ENCODE results near the gene TMEM117.

TMEM117 gene

GRCh38 chr12:44078273-44078672 is 242.4 kb downstream of the TMEM117 start:
- DNase-seq (ENCODE audit: extremely low read depth in 1 of 2, low read depth in 1 of 2) = no peak

DNA sequence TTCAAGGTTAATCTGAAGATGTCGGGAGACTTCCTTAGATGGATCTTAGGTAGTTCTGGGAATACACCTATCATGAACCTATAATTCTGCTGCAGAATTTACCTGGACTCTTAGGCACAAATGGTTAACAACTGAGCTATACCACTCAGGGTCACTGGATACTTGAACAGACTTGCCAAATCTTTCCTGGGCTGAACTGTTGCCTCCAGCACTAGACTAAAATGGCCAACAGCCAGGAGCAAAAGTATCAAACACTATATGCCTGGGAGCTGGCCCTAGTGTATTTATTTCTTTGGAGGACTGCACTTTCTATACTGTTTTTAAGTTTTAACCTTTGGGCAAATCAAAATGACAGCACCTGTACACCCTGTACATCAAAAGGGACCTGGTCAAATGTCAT is 252.8 kb downstream of the TMEM117 start:
- no peak for DNase-seq (ENCODE audit: extremely low read depth in 1 of 2, low read depth in 1 of 2)

GRCh38 chr12:44091948-44092606 is 256.2 kb downstream of the TMEM117 start:
- DNase-seq (ENCODE audit: extremely low read depth in 1 of 2, low read depth in 1 of 2) = no peak

GRCh38 chr12:44098786-44099185 is 262.9 kb downstream of the TMEM117 start:
- no peak for DNase-seq (ENCODE audit: extremely low read depth in 1 of 2, low read depth in 1 of 2)

DNA sequence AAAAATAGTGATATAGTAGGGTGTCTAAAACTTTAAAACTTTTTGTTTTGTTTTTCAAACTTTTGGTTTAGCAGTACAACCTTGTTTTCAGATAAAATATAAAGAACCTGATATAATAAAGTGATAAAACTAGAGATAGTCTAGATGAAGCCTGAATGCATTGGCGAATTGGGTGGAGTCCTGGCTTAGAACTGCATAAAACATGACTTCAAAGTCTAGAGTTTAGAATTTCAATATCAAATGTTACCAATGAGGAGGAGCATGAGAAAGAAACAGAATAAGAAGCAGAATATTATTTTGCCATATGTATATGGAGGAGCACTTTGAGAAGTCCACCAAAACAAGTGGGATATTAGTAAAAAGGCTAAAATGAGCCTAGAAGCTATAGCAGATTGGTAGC is 263.6 kb downstream of the TMEM117 start:
- DNase-seq (ENCODE audit: extremely low read depth in 1 of 2, low read depth in 1 of 2) = no peak

GRCh38 chr12:44100264-44100663 is 264.4 kb downstream of the TMEM117 start:
- DNase-seq (ENCODE audit: extremely low read depth in 1 of 2, low read depth in 1 of 2) = no peak

DNA sequence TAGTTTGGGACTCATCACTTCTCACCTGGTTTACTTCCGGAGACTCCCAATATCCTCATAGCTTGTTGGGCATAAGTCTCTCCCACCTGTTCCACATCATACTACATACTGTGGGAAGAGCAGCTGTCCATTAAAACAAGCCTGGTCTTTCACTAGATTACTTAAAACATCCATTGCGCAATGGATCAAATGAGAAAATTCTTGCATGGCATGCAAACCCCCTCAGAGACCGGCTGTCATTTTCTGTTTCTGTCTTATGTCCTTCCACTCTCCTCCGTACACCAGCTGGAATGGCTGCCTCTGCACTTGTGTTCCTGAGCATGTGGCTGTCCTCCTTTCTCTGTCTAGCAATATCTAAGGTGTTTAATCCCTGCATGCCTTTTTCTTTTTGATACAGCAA is 265.6 kb downstream of the TMEM117 start:
- no peak for DNase-seq (ENCODE audit: extremely low read depth in 1 of 2, low read depth in 1 of 2)

GRCh38 chr12:44114906-44115305 is 279.0 kb downstream of the TMEM117 start:
- DNase-seq (ENCODE audit: extremely low read depth in 1 of 2, low read depth in 1 of 2) = no peak

GRCh38 chr12:44117337-44117736 is 281.5 kb downstream of the TMEM117 start:
- no peak for DNase-seq (ENCODE audit: extremely low read depth in 1 of 2, low read depth in 1 of 2)

GRCh38 chr12:44118946-44119345 is 283.1 kb downstream of the TMEM117 start:
- DNase-seq (ENCODE audit: extremely low read depth in 1 of 2, low read depth in 1 of 2) = no peak

DNA sequence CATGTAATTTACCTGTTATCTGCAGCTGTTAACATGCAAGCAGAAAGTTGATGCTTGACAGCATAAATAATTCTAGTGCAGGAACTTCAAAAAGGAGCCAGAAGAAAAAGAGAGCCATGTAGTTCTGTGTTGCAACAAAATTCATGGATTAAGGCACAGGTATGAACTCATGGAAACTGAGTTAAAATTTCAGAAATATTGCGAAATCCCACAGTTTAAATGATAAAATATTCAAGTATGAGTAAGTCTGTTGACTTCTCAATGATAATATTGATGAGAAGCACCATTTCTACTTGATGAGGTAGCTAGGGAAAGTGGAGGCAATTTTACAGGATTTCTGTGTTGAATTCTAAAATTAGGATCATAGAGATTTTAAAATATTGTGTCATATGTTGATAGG is 290.9 kb downstream of the TMEM117 start:
- no peak for DNase-seq (ENCODE audit: extremely low read depth in 1 of 2, low read depth in 1 of 2)

GRCh38 chr12:44127966-44128710 is 292.3 kb downstream of the TMEM117 start:
- DNase-seq (ENCODE audit: extremely low read depth in 1 of 2, low read depth in 1 of 2) = no peak

DNA sequence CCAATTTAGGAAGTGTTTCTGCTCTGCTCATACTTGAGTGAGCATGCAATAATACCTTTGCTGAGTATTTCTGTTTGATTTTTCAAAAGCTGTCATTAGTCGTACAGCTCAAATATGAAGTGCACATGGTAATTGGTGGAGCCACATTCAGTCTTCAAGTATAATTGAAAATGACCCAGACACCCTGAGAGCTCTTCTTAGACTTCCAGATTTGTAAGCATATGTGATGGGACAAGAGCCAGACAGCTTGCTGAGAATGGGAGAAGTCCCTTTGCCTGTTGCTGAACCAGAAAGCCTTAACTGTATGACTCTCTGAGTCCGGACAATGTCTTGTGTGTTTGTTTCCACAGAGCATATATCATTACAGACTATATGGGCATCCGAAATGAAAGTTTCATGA is 307.3 kb downstream of the TMEM117 start:
- DNase-seq (ENCODE audit: extremely low read depth in 1 of 2, low read depth in 1 of 2) = no peak

GRCh38 chr12:44148936-44149335 is 313.1 kb downstream of the TMEM117 start:
- no peak for DNase-seq (ENCODE audit: extremely low read depth in 1 of 2, low read depth in 1 of 2)

GRCh38 chr12:44154128-44154527 is 318.2 kb downstream of the TMEM117 start:
- DNase-seq (ENCODE audit: extremely low read depth in 1 of 2, low read depth in 1 of 2) = no peak

GRCh38 chr12:44155358-44155757 is 319.5 kb downstream of the TMEM117 start:
- no peak for DNase-seq (ENCODE audit: extremely low read depth in 1 of 2, low read depth in 1 of 2)

GRCh38 chr12:44157359-44157758 is 321.5 kb downstream of the TMEM117 start:
- DNase-seq (ENCODE audit: extremely low read depth in 1 of 2, low read depth in 1 of 2) = no peak

DNA sequence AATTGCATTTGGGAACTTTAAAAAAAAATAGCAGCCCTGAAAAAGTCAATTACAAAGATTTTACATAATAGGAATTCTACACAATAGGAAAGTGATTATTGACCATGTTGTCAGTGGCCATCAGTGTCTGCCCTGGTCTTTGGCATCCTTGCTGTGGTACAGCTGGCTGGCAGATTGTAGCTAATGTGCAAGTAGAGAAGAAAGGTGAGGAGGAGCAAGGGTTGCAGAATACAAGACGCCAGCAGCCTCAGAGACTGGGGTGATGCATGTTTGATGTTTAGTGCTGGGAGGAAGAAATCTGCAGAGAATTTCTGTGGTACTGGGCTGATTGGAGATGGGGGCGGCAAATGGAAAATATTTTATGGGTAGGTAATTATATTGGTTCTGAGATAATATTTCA is 322.9 kb downstream of the TMEM117 start:
- no peak for DNase-seq (ENCODE audit: extremely low read depth in 1 of 2, low read depth in 1 of 2)

DNA sequence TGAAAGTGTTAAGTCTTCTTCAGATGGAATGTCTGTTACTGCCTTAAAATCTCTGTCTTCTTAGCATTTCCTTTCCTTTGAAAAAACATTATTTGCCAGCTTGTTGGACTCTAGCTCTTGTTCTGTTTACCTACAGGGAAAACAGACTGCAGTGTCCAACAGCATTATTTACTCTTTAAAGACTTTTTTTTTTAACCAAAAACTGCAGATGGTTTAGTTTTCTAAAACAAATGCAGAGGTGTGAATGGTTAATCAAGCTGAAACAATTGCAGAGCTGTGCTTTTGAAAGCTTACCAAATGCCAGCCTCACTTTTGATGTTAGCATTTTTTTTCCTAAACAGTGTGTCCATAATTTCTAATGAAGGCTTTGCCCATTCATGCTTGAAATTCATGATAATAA is 323.3 kb downstream of the TMEM117 start:
- no peak for DNase-seq (ENCODE audit: extremely low read depth in 1 of 2, low read depth in 1 of 2)

GRCh38 chr12:44159862-44160261 is 324.0 kb downstream of the TMEM117 start:
- DNase-seq (ENCODE audit: extremely low read depth in 1 of 2, low read depth in 1 of 2) = no peak

GRCh38 chr12:44162961-44163360 is 327.1 kb downstream of the TMEM117 start:
- no peak for DNase-seq (ENCODE audit: extremely low read depth in 1 of 2, low read depth in 1 of 2)

DNA sequence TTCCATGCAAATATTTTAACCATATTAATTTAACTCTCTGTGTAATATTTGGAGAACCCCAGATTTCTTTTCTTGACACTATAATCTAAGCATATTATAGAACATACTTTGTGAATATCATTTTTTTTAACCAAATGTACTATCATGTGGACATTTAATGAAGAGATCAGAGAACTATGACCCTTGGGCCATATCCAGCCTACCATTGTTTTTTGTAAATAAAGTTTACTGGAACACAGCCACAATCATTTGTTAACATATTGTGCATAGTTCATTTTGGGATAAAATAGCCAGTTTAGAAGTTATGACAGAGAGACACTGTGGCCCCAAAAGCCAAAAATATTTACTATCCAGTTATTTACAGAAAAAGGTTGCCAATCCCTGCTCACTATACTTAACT is 338.2 kb downstream of the TMEM117 start:
- DNase-seq (ENCODE audit: extremely low read depth in 1 of 2, low read depth in 1 of 2) = no peak
